ENCODE data around the gene KDSR. TPM values are rescaled to one million over a fixed set of nuclear protein-coding genes. Genes with fewer than 3 reads are reported as not detected.

The KDSR gene
- total RNA-seq (2016; rRNA removed; fragmentation: Illumina TruSeq; extraction: Trizol) (8.2 and 10.4 TPM in 2 replicates), polyA plus RNA-seq (2011; rRNA removed) (20.9 and 25.7 TPM in 2 replicates), polyA minus RNA-seq (2011; rRNA and poly(A)+ RNA removed; ENCODE audit: low replicate concordance) (39.0 and 91.7 TPM in 2 replicates), Bru-seq, nascent RNA (percentile 86 among the genes with signal in this experiment), BruChase-seq, experiment 1, labeled RNA remaining after a 6-hour chase (percentile 87 among the genes with signal in this experiment), BruChase-seq, experiment 2, labeled RNA remaining after a 2-hour chase (percentile 85 among the genes with signal in this experiment)
- total RNA-seq (2016; cell fraction: cytosol; rRNA removed; fragmentation: Illumina TruSeq; extraction: Trizol; ENCODE audit: low read depth) = 7.1 and 9.1 TPM in 2 replicates
- total RNA-seq (2016; cell fraction: insoluble cytoplasmic fraction; rRNA removed; fragmentation: Illumina TruSeq; extraction: Trizol) = 6.9 and 13.0 TPM in 2 replicates
- total RNA-seq (2016; cell fraction: membrane; rRNA removed; fragmentation: Illumina TruSeq; extraction: Trizol) = 13.6 and 14.7 TPM in 2 replicates
- 14.2 and 17.9 TPM in 2 replicates for total RNA-seq (2016; cell fraction: nucleus; rRNA removed; fragmentation: Illumina TruSeq; extraction: Trizol)
- 11.8 and 16.5 TPM in 2 replicates for polyA plus RNA-seq (2011; cell fraction: cytosol; rRNA removed)
- polyA plus RNA-seq (2011; cell fraction: nucleus; rRNA removed) = 16.8 and 19.6 TPM in 2 replicates
- polyA plus RNA-seq (2012) = 20.1 and 21.7 TPM in 2 replicates
- 5.0 and 5.8 TPM in 2 replicates for polyA plus RNA-seq (2016; cell fraction: cytosol; fragmentation: Illumina TruSeq; extraction: Trizol; ENCODE audit: low read depth)
- polyA plus RNA-seq (2016; cell fraction: insoluble cytoplasmic fraction; fragmentation: Illumina TruSeq; extraction: Trizol; ENCODE audit: low read depth) = 7.7 and 9.5 TPM in 2 replicates
- 9.8 and 10.3 TPM in 2 replicates for polyA plus RNA-seq (2016; cell fraction: membrane; fragmentation: Illumina TruSeq; extraction: Trizol; ENCODE audit: low read depth)
- polyA plus RNA-seq (2016; cell fraction: nucleus; fragmentation: Illumina TruSeq; extraction: Trizol; ENCODE audit: insufficient read depth, low read depth) = 21.4 and 23.5 TPM in 2 replicates
- 16.5 and 24.3 TPM in 2 replicates for polyA minus RNA-seq (2011; cell fraction: cytosol; rRNA and poly(A)+ RNA removed)
- polyA minus RNA-seq (2011; cell fraction: nucleus; rRNA and poly(A)+ RNA removed) = 70.9 and 73.0 TPM in 2 replicates
- long read RNA-seq, experiment 1, full-length matches to known transcripts = 14 of 17 reads
- long read RNA-seq, experiment 1, partial matches to known transcripts = 1 of 17 reads
- long read RNA-seq, experiment 1, other reads (novel, unspliced or antisense) = 2 of 17 reads
- long read RNA-seq, experiment 2, full-length matches to known transcripts = 26 of 49 reads
- long read RNA-seq, experiment 2, partial matches to known transcripts = 1 of 49 reads
- long read RNA-seq, experiment 2, other reads (novel, unspliced or antisense) = 22 of 49 reads

- no peaks in the 10 kb centered on the region; a peak in 1 of 5 replicates for H3K27me3 ChIP-seq (ENCODE audit: control insufficient read depth in 1 of 2, insufficient read depth in 2 of 2, low read length in 2 of 2)
- WGBS (ENCODE audit: low lambda C conversion rate) = 4% methylated on average over 8 of the region's 90 CpGs
- peak within 1 kb of the TSS; percentile 80 to 96 (median 82) for H3K4me3 ChIP-seq (replicated peaks in 1 of 3; ENCODE audit: insufficient read depth in 1 of 3, low read depth in 2 of 3, low read length in 3 of 3)
- POLR2A ChIA-PET = interaction anchor here (0.7 to 1.5 kb wide), 14 partner anchors 11 to 1180 kb away, joined by 3 to 36 read pairs (median 4); partner anchors contain the start of genes BCL2, PIGN, RELCH and VPS4B
- ATAC-seq (peak; percentile 96), DNase-seq (ENCODE audit: low spot score) (peak; percentile 94), FAIRE-seq (peak; percentile 81)
- CTCF ChIA-PET (ENCODE audit: low intra/inter-chr PET ratio, low total read pairs) = no interaction called here
- intact Hi-C loops (cut with micrococcal nuclease; ENCODE audit: unreplicated experiment) (loop anchor here (1.0 to 2.0 kb wide), 3 partner anchors 43 to 55 kb away; partner anchors contain the start of gene VPS4B), in situ Hi-C loops (cut with HindIII; ENCODE audit: extremely low pct_ligation_motif_present, low pct_unique_long_range_greater_than_20kb) (no loop called here)
- peaks cover 0 to 11% of the 10 kb centered on the region in 2 experiments; a peak in 3 of 5 replicates for H3K36me3 ChIP-seq (replicated peaks in 1 of 2; ENCODE audit: control insufficient read depth in 1 of 2, insufficient read depth in 2 of 2, low read length in 2 of 2)
- H3K27ac ChIP-seq (ENCODE audit: extremely low read length, insufficient read depth, low read length) = peak within 1 kb of the TSS; percentile 96
- peaks cover 9% of the 10 kb centered on the region; the same call in 1 of the 2 replicates for H3K9me3 ChIP-seq (ENCODE audit: low read length)
- peak within 1 kb of the TSS; percentile 88 for H3K4me2 ChIP-seq (ENCODE audit: low read depth, low read length)
- peaks cover 38% of the 10 kb centered on the region for H3K4me1 ChIP-seq (ENCODE audit: insufficient read depth, low read length)
- H2AFZ ChIP-seq (ENCODE audit: low read length) = peak within 1 kb of the TSS; percentile 80
- BruUV-seq (replicated peaks) = no TSS peak
- H3K79me2 ChIP-seq (ENCODE audit: insufficient read depth, low read length) = peaks cover 38% of the 10 kb centered on the region
- H3K9ac ChIP-seq (ENCODE audit: insufficient read depth, low read depth, low read length) = peak within 1 kb of the TSS; percentile 89
- peaks cover 12% of the 10 kb centered on the region for H4K20me1 ChIP-seq (ENCODE audit: insufficient read depth, low read length)
- no peak for TF ChIP-seq PRMT3 (CRISPR knock-in tag; IDR thresholded peaks at IDR 0.05; ENCODE audit: borderline replicate concordance, low read depth)
- TF ChIP-seq ZNF331 (CRISPR knock-in tag; IDR thresholded peaks at IDR 0.05) = peak; percentile 83
- TF ChIP-seq KLF12 (CRISPR knock-in tag; IDR thresholded peaks at IDR 0.05; ENCODE audit: borderline replicate concordance) = peak; percentile 93
- peak; percentile 68 for TF ChIP-seq ZBTB2 (CRISPR knock-in tag; IDR thresholded peaks at IDR 0.05; ENCODE audit: low read depth)
- no peak for TF ChIP-seq HES4 (CRISPR knock-in tag; IDR thresholded peaks at IDR 0.05; ENCODE audit: borderline replicate concordance)
- TF ChIP-seq SOX13 (IDR thresholded peaks at IDR 0.05) = 0 out of 2 replicates have a peak, but pooled peaks have one; percentile 37
- peak in 1 of 2 experiments; percentile 34; a peak in 2 of 4 replicates for TF ChIP-seq SOX13 (CRISPR knock-in tag; conservative IDR thresholded peaks at IDR 0.05 in 1 of 2, IDR thresholded peaks at IDR 0.05 in 1 of 2)
- peak; percentile 71 for TF ChIP-seq KMT2A (CRISPR knock-in tag; IDR thresholded peaks at IDR 0.05)
- TF ChIP-seq SIX4 (CRISPR knock-in tag; IDR thresholded peaks at IDR 0.05) = no peak
- TF ChIP-seq POLR2AphosphoS2 (IDR thresholded peaks at IDR 0.05; ENCODE audit: low read depth, low read length) = no peak
- TF ChIP-seq, protein P1, sequence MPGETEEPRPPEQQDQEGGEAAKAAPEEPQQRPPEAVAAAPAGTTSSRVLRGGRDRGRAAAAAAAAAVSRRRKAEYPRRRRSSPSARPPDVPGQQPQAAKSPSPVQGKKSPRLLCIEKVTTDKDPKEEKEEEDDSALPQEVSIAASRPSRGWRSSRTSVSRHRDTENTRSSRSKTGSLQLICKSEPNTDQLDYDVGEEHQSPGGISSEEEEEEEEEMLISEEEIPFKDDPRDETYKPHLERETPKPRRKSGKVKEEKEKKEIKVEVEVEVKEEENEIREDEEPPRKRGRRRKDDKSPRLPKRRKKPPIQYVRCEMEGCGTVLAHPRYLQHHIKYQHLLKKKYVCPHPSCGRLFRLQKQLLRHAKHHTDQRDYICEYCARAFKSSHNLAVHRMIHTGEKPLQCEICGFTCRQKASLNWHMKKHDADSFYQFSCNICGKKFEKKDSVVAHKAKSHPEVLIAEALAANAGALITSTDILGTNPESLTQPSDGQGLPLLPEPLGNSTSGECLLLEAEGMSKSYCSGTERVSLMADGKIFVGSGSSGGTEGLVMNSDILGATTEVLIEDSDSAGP (CRISPR knock-in tag; IDR thresholded peaks at IDR 0.05; ENCODE audit: borderline replicate concordance) = peak; percentile 78; the same call in 1 of the 2 replicates
- TF ChIP-seq, protein P2, sequence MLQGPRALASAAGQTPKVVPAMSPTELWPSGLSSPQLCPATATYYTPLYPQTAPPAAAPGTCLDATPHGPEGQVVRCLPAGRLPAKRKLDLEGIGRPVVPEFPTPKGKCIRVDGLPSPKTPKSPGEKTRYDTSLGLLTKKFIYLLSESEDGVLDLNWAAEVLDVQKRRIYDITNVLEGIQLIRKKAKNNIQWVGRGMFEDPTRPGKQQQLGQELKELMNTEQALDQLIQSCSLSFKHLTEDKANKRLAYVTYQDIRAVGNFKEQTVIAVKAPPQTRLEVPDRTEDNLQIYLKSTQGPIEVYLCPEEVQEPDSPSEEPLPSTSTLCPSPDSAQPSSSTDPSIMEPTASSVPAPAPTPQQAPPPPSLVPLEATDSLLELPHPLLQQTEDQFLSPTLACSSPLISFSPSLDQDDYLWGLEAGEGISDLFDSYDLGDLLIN (CRISPR knock-in tag; IDR thresholded peaks at IDR 0.05; ENCODE audit: borderline replicate concordance) = peak; percentile 78; the same call in 1 of the 2 replicates
These were observed at the start of gene KDSR for GRCh38 chr18:63367053-63367953. KDSR (minus strand) TSS chr18:63367206; CDS start chr18:63367118, 88 bp downstream.

Data from HepG2 (cell line).